Chondrocyte (in vitro differentiated cells): ENCODE measurements around the gene TPI1. TPM values are rescaled to one million over a fixed set of nuclear protein-coding genes. Genes with fewer than 3 reads are reported as not detected.

ENCODE experiments used
- DNase-seq: peaks from one replicate; pipeline ENCODE4 v3.0.0; 2021; ENCODE audit warnings: mixed read lengths, low spot score
- H3K27ac Mint-ChIP-seq: one replicate; pipeline ENCODE4 v1.8.0; 2021; ENCODE audit warnings: mild to moderate bottlenecking, moderate library complexity, mixed read lengths; ENCODE audit not compliant: unreplicated experiment
- H3K27me3 Mint-ChIP-seq: 2 replicates; pipeline ENCODE4 v1.8.0; 2021; ENCODE audit warnings: low read depth, mixed read lengths
- H3K36me3 Mint-ChIP-seq: 2 replicates; pipeline ENCODE4 v1.8.0; 2021; ENCODE audit warnings: low read depth, mixed read lengths
- H3K4me1 Mint-ChIP-seq: 2 replicates; pipeline ENCODE4 v1.8.0; 2021; ENCODE audit warnings: low read depth, mild to moderate bottlenecking, mixed read lengths
- H3K4me3 Mint-ChIP-seq: one replicate; pipeline ENCODE4 v1.8.0; 2021; ENCODE audit warnings: mild to moderate bottlenecking, moderate library complexity, mixed read lengths; ENCODE audit not compliant: unreplicated experiment
- H3K9me3 Mint-ChIP-seq: 2 replicates; pipeline ENCODE4 v1.8.0; 2021; ENCODE audit warnings: low read depth, mixed read lengths
- CTCF ChIP-seq: fragments of 200-600 bp; sonication (generic); IDR thresholded peaks from 2 replicates; pipeline ENCODE4 v1.5.0; 2021; ENCODE audit warnings: antibody characterized with exemption, mild to moderate bottlenecking, moderate library complexity
- total RNA-seq: library from RNA; stranded (reverse); gene quantifications from 3 replicates; pipeline ENCODE4 v1.2.1, GENCODE V29; 2021

The TPI1 gene
- total RNA-seq, 1 donor from 2014 or later, result 551 TPM

- no peaks in the 10 kb centered on the region for H3K36me3 Mint-ChIP-seq
- H3K4me3 Mint-ChIP-seq, result no peak overlapping the region
- no peak for DNase-seq
- H3K27me3 Mint-ChIP-seq, result no peaks in the 10 kb centered on the region
- no peak for TF ChIP-seq CTCF
- H3K4me1 Mint-ChIP-seq, result peaks cover 13% of the 10 kb centered on the region
- no peaks in the 10 kb centered on the region for H3K9me3 Mint-ChIP-seq
- H3K27ac Mint-ChIP-seq, result no peak overlapping the region
Measured at GRCh38 chr12:6899427-6899826, 32.1 kb downstream of the TPI1 start.

GRCh38 chr12:6899837-6900519 is 32.6 kb downstream of the TPI1 start:
- no peaks in the 10 kb centered on the region for H3K36me3 Mint-ChIP-seq
- peaks cover 13% of the 10 kb centered on the region for H3K4me1 Mint-ChIP-seq
- no peaks in the 10 kb centered on the region for H3K9me3 Mint-ChIP-seq
- TF ChIP-seq CTCF, result no peak
- DNase-seq, result no peak
- no peak overlapping the region for H3K27ac Mint-ChIP-seq
- H3K27me3 Mint-ChIP-seq, result no peaks in the 10 kb centered on the region
- H3K4me3 Mint-ChIP-seq, result no peak overlapping the region

GRCh38 chr12:6902448-6902847 is 35.1 kb downstream of the TPI1 start:
- TF ChIP-seq CTCF, result no peak
- Mint-ChIP-seq H3K9me3 (no peaks in the 10 kb centered on the region), H3K27ac (no peak overlapping the region), H3K4me1 (no peaks in the 10 kb centered on the region), H3K36me3 (no peaks in the 10 kb centered on the region), H3K27me3 (no peaks in the 10 kb centered on the region), H3K4me3 (no peak overlapping the region)
- no peak for DNase-seq

- Mint-ChIP-seq H3K9me3 (no peaks in the 10 kb centered on the region), H3K4me1 (no peaks in the 10 kb centered on the region), H3K27ac (peak overlapping the region; percentile 45), H3K4me3 (no peak overlapping the region), H3K36me3 (no peaks in the 10 kb centered on the region), H3K27me3 (no peaks in the 10 kb centered on the region)
- DNase-seq, result no peak
- no peak for TF ChIP-seq CTCF
Measured at GRCh38 chr12:6903722-6904121, 36.4 kb downstream of the TPI1 start.

- no peaks in the 10 kb centered on the region for H3K4me1 Mint-ChIP-seq
- H3K27me3 Mint-ChIP-seq, result no peaks in the 10 kb centered on the region
- no peaks in the 10 kb centered on the region for H3K9me3 Mint-ChIP-seq
- H3K36me3 Mint-ChIP-seq, result no peaks in the 10 kb centered on the region
- H3K4me3 Mint-ChIP-seq, result no peak within 1 kb of the TSS
- peak; percentile 96 for DNase-seq
- no peak for TF ChIP-seq CTCF
- peak within 1 kb of the TSS; percentile 45 for H3K27ac Mint-ChIP-seq
Measured at GRCh38 chr12:6904280-6905276, 37.2 kb downstream of the TPI1 start, which contains the start of gene LRRC23. TSS of gene LRRC23 (plus strand) at chr12:6904822. CDS start at chr12:6905634, 812 bp downstream.
